Cardiac muscle cell (in vitro differentiated cells and primary cell): ENCODE results near the gene UFL1. TPM values are rescaled to one million over a fixed set of nuclear protein-coding genes. Genes with fewer than 3 reads are reported as not detected.

Source experiments
- DNase-seq, 2 donors: peaks; one replicate each; pipeline versions ENCODE4 v3.0.0 to v3.0.0-alpha.2; 2010 to 2017; ENCODE audit warnings: low read depth in 1 of 2, low spot score in 1 of 2
- H3K27ac ChIP-seq: fragments of 200-600 bp; sonication (generic); 2 replicates; pipeline ENCODE4 v1.5.1; 2016
- H3K27me3 ChIP-seq: fragments of 200-600 bp; sonication (generic); 2 replicates; pipeline ENCODE4 v1.6.0; 2016; ENCODE audit warnings: control low read depth
- H3K36me3 ChIP-seq: fragments of 200-600 bp; sonication (generic); 2 replicates; pipeline ENCODE4 v1.5.1; 2016; ENCODE audit warnings: control low read depth
- H3K4me1 ChIP-seq: fragments of 200-600 bp; sonication (generic); 2 replicates; pipeline ENCODE4 v1.8.1; 2017; ENCODE audit warnings: low read depth, mild to moderate bottlenecking, mixed run types
- H3K4me3 ChIP-seq: fragments of 200-600 bp; sonication (generic); 2 replicates; pipeline ENCODE4 v1.5.1; 2016; ENCODE audit warnings: mild to moderate bottlenecking
- H3K9me3 ChIP-seq: fragments of 200-600 bp; sonication (generic); 2 replicates; pipeline ENCODE4 v1.5.1; 2017; ENCODE audit warnings: low read depth, mild to moderate bottlenecking, control low read depth
- CTCF ChIP-seq: IDR thresholded peaks from 2 replicates; pipeline ENCODE4 v1.5.1; 2012; ENCODE audit warnings: low read depth, mild to moderate bottlenecking, low read length
- polyA plus RNA-seq: library from polyadenylated mRNA; unstranded; fragments of >200 nt; fragmentation: Nextera tagmentation; extraction: Ambion mirVana; gene quantifications from 2 replicates; pipeline ENCODE4 v1.2.1, GENCODE V29; 2016
- total RNA-seq: library from RNA; depleted of rRNA; stranded (reverse); fragments of >200 nt; gene quantifications from 2 replicates; pipeline ENCODE4 v1.2.3, GENCODE V29; 2016

UFL1 gene
- total and polyA plus RNA-seq, 2 experiments from 2014 or later, result 18.7 to 26.2 TPM

DNA sequence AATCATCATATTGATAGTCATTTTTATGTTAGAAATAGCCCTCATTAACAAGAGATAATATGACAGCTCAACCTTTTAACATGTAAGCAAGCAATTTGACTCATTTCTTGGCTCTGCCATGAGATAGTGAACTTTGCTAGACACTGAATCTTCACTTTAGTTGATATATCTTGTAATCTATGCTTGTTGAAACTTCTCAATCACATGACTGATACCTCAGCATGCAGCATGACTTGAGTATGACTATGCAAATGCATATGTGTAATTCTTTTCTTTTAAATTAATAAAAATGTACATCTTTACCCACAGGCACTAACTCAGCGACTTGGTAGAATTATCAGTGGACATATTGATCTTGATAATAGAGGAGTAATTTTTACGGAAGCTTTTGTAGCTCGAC lies 6.6 kb downstream of the UFL1 start:
- TF ChIP-seq CTCF, result no peak
- Histone ChIP-seq H3K27me3 (no peaks in the 10 kb centered on the region), H3K36me3 (peaks cover 82% of the 10 kb centered on the region), H3K4me3 (no peak overlapping the region), H3K27ac (no peak overlapping the region), H3K4me1 (peaks cover 2% of the 10 kb centered on the region), H3K9me3 (no peaks in the 10 kb centered on the region)
- no peak for DNase-seq

DNA sequence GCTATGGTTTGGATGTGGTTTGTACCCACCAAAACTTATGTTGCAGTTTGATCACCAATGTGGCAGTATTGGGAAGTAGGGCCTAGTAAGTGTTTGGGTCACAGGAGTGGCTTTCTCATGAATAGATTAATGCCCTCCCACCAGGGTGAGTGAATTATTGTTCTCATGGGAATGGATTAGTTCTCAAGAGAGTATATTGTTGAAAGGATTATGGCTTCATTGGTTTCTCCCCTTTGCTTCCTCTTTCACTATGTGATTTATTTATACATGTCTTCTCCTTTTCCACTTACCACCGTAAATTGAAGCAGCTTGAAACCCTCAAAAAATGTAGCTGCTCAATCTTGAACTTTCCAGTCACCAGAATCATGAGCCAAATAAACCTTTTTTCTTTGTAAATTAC lies 10.8 kb downstream of the UFL1 start:
- Histone ChIP-seq H3K27ac (no peak overlapping the region), H3K27me3 (no peaks in the 10 kb centered on the region), H3K36me3 (peaks cover 74% of the 10 kb centered on the region), H3K4me1 (no peaks in the 10 kb centered on the region), H3K4me3 (no peak overlapping the region), H3K9me3 (no peaks in the 10 kb centered on the region)
- TF ChIP-seq CTCF, result no peak
- no peak for DNase-seq

- no peak for TF ChIP-seq CTCF
- Histone ChIP-seq H3K9me3 (no peaks in the 10 kb centered on the region), H3K36me3 (peaks cover 56% of the 10 kb centered on the region), H3K27ac (no peak overlapping the region), H3K4me1 (no peaks in the 10 kb centered on the region), H3K27me3 (no peaks in the 10 kb centered on the region), H3K4me3 (no peak overlapping the region)
- no peak for DNase-seq
These were observed 16.1 kb downstream of the UFL1 start for GRCh38 chr6:96537726-96538125.

DNA sequence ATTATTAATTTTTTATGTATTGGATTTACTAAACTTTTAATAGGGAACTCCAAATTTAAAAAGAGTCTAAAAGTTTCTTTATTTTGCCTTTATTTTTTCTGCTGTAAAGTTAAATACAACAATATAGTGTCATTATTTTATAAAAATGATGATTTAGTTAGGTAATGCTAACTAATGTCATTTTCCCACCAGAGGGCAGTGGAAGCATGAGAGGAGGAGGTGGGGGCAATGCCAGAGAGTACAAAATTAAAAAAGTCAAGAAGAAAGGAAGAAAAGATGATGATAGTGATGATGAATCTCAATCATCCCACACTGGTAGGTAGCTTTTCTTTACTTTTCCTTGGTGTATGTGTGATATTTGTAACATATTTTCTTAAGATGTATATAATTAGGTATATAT lies 21.1 kb downstream of the UFL1 start:
- Histone ChIP-seq H3K27me3 (no peaks in the 10 kb centered on the region), H3K36me3 (peaks cover 64% of the 10 kb centered on the region), H3K4me1 (no peaks in the 10 kb centered on the region), H3K4me3 (no peak overlapping the region), H3K9me3 (no peaks in the 10 kb centered on the region), H3K27ac (no peak overlapping the region)
- DNase-seq, result peak in 1 of 2 donors; percentile 25
- TF ChIP-seq CTCF, result peak; percentile 44

- H3K36me3 ChIP-seq, result peaks cover 62% of the 10 kb centered on the region
- no peaks in the 10 kb centered on the region for H3K9me3 ChIP-seq
- H3K4me3 ChIP-seq, result no peak overlapping the region
- H3K4me1 ChIP-seq, result no peaks in the 10 kb centered on the region
- no peak overlapping the region for H3K27ac ChIP-seq
- no peak for DNase-seq
- no peak for TF ChIP-seq CTCF
- H3K27me3 ChIP-seq, result no peaks in the 10 kb centered on the region
These were observed 24.3 kb downstream of the UFL1 start for GRCh38 chr6:96545882-96546281.

- Histone ChIP-seq H3K4me3 (no peak overlapping the region), H3K27ac (no peak overlapping the region), H3K4me1 (no peaks in the 10 kb centered on the region), H3K27me3 (no peaks in the 10 kb centered on the region), H3K36me3 (peaks cover 71% of the 10 kb centered on the region), H3K9me3 (no peaks in the 10 kb centered on the region)
- DNase-seq, result no peak
- TF ChIP-seq CTCF, result no peak
These were observed 26.0 kb downstream of the UFL1 start for GRCh38 chr6:96547654-96548053.
